A549 (cell line): Measurements from ENCODE around the gene RAB30. TPM values are rescaled to one million over a fixed set of nuclear protein-coding genes. Genes with fewer than 3 reads are reported as not detected.
A peak's percentile ranks its signal among the peaks of the same experiment; 100 is the strongest.

Experiments
- ATAC-seq, 2 experiments: fragments of 200-7000 bp in 1 of 2; fragments of >200 bp in 1 of 2; cut with Nextera tagmentation in 1 of 2; cut with Tn5 transposase in 1 of 2; 3 replicates each; pipeline versions ENCODE4 v1.8.0 to v1.9.1; 2018 to 2020; ENCODE audit warnings: mild to moderate bottlenecking in 1 of 2, moderate library complexity in 1 of 2
- CTCF ChIA-PET: fragments of 300-600 bp; sonication (Branson Sonifier 250); formaldehyde crosslinking; extraction: SDS; loops from one replicate; lab custom pipeline; 2021; ENCODE audit warnings: antibody characterized with exemption, inconsistent platforms; lab: Yijun Ruan, JAX
- POLR2A ChIA-PET: fragments of 350-600 bp; formaldehyde crosslinking; extraction: SDS; loops from one replicate; lab custom pipeline; 2021; ENCODE audit warnings: antibody characterized with exemption, inconsistent platforms; lab: Yijun Ruan, JAX
- DNase-seq, 2 experiments: peaks; one replicate each; pipeline versions ENCODE4 v3.0.0 to v3.0.0-alpha.2; 2011 to 2016; ENCODE audit warnings: low read depth in 1 of 2, low spot score in 1 of 2
- FAIRE-seq: peaks from 2 replicates; lab custom pipeline; 2011; peaks lifted over from hg19 to GRCh38; lab: Jason Lieb, UNC
- H3K27ac ChIP-seq, 2 experiments: fragments of >200 bp; sonication (Bioruptor Twin); formaldehyde crosslinking; 3 replicates each; pipeline ENCODE4 v1.5.1; 2016 to 2017
- H3K4me1 ChIP-seq: fragments of >200 bp; sonication (Bioruptor Twin); formaldehyde crosslinking; 3 replicates; pipeline ENCODE4 v1.6.1; 2016
- H3K4me2 ChIP-seq: fragments of >200 bp; sonication (Bioruptor Twin); formaldehyde crosslinking; 3 replicates; pipeline ENCODE4 v1.6.1; 2016
- H3K4me3 ChIP-seq: fragments of >200 bp; sonication (Bioruptor Twin); formaldehyde crosslinking; 3 replicates; pipeline ENCODE4 v1.5.1; 2016
- H3K9me3 ChIP-seq: fragments of >200 bp; sonication (Bioruptor Twin); formaldehyde crosslinking; 3 replicates; pipeline ENCODE4 v1.6.1; 2016
- CBX8 ChIP-seq: fragments of 200-600 bp; sonication (generic); IDR thresholded peaks from 2 replicates; pipeline ENCODE4 v1.6.1; 2016
- CHD2 ChIP-seq: fragments of 150-350 bp; IDR thresholded peaks from 2 replicates; pipeline ENCODE4 v1.6.1; 2014; ENCODE audit warnings: low read length; ENCODE audit not compliant: partially characterized antibody
- CHD4 ChIP-seq: fragments of 200-600 bp; sonication (generic); IDR thresholded peaks from 2 replicates; pipeline ENCODE4 v1.6.1; 2016; ENCODE audit warnings: antibody characterized with exemption, mild to moderate bottlenecking, borderline replicate concordance
- EHMT2 ChIP-seq: fragments of 200-600 bp; sonication (generic); IDR thresholded peaks from 2 replicates; pipeline ENCODE4 v1.6.1; 2016; ENCODE audit warnings: antibody characterized with exemption, low read depth, mild to moderate bottlenecking, moderate library complexity
- FOSB ChIP-seq: fragments of 250-450 bp; sonication (Bioruptor Pico); IDR thresholded peaks from 2 replicates; pipeline ENCODE4 v1.5.0; 2020; ENCODE audit warnings: mild to moderate bottlenecking, moderate library complexity
- FOSL2 ChIP-seq, 2 experiments: fragments of 450-650 bp in 1 of 2; fragments of >200 bp in 1 of 2; sonication (Bioruptor Twin) in 1 of 2; formaldehyde crosslinking; IDR thresholded peaks; 2 replicates each; pipeline versions ENCODE4 v1.5.0 to v1.6.1; 2016 to 2020; ENCODE audit warnings: mild to moderate bottlenecking in 1 of 2, moderate library complexity in 1 of 2
- FOXS1 ChIP-seq: fragments of 250-450 bp; sonication (Bioruptor Pico); IDR thresholded peaks from 2 replicates; pipeline ENCODE4 v1.5.0; 2020; ENCODE audit warnings: mild to moderate bottlenecking, moderate library complexity
- GATA3 ChIP-seq: IDR thresholded peaks from 2 replicates; pipeline ENCODE4 v1.6.1; 2012; ENCODE audit warnings: borderline replicate concordance
- HOXB13 ChIP-seq: fragments of 250-450 bp; sonication (Bioruptor Pico); IDR thresholded peaks from 2 replicates; pipeline ENCODE4 v1.5.0; 2020; ENCODE audit warnings: low read depth, mild to moderate bottlenecking, moderate library complexity
- JUN ChIP-seq, 2 experiments: fragments of >200 bp; sonication (Bioruptor Twin); formaldehyde crosslinking; IDR thresholded peaks; 2 replicates in 1 of 2; 3 replicates in 1 of 2; pipeline ENCODE4 v1.6.1; 2016 to 2017
- KDM1A ChIP-seq: fragments of 200-600 bp; sonication (generic); IDR thresholded peaks from 2 replicates; pipeline ENCODE4 v1.6.1; 2016; ENCODE audit warnings: low read depth, mild to moderate bottlenecking
- KDM5A ChIP-seq: fragments of 200-600 bp; sonication (generic); IDR thresholded peaks from 2 replicates; pipeline ENCODE4 v1.6.1; 2016; ENCODE audit warnings: antibody characterized with exemption, mild to moderate bottlenecking
- MAFK ChIP-seq: fragments of 450-650 bp; IDR thresholded peaks from 2 replicates; pipeline ENCODE4 v1.6.1; 2014; ENCODE audit not compliant: partially characterized antibody
- MAZ ChIP-seq: fragments of 150-350 bp; IDR thresholded peaks from 2 replicates; pipeline ENCODE4 v1.6.1; 2014; ENCODE audit warnings: antibody characterized with exemption, low read depth, low read length, borderline replicate concordance
- NFE2L2 ChIP-seq: fragments of 150-350 bp; conservative IDR thresholded peaks from 2 replicates; pipeline ENCODE4 v1.6.1; 2014; ENCODE audit warnings: low read length
- NR3C1 ChIP-seq: fragments of >200 bp; sonication (Bioruptor Twin); formaldehyde crosslinking; IDR thresholded peaks from 3 replicates; pipeline ENCODE4 v1.6.1; 2017
- PHF8 ChIP-seq: fragments of 200-600 bp; sonication (generic); IDR thresholded peaks from 2 replicates; pipeline ENCODE4 v1.6.1; 2016; ENCODE audit warnings: low read depth, mild to moderate bottlenecking, antibody characterized with exemption, moderate library complexity, borderline replicate concordance
- RAD21 ChIP-seq, 2 experiments: fragments of >200 bp in 1 of 2; sonication (Bioruptor Twin) in 1 of 2; formaldehyde crosslinking in 1 of 2; IDR thresholded peaks in 1 of 2; conservative IDR thresholded peaks in 1 of 2; 2 replicates in 1 of 2; 3 replicates in 1 of 2; pipeline ENCODE4 v1.6.1; 2012 to 2018; ENCODE audit warnings: inconsistent platforms in 1 of 2
- RFX5 ChIP-seq: fragments of 450-650 bp; IDR thresholded peaks from 2 replicates; pipeline ENCODE4 v1.7.1; 2014; ENCODE audit warnings: antibody characterized with exemption, mild to moderate bottlenecking, moderate library complexity
- RNF2 ChIP-seq: fragments of 200-600 bp; sonication (generic); IDR thresholded peaks from 2 replicates; pipeline ENCODE4 v1.6.1; 2016; ENCODE audit warnings: low read depth, mild to moderate bottlenecking, antibody characterized with exemption, moderate library complexity, borderline replicate concordance
- SREBF2 ChIP-seq: fragments of 450-650 bp; IDR thresholded peaks from 2 replicates; pipeline ENCODE4 v1.6.1; 2014; ENCODE audit warnings: mild to moderate bottlenecking, moderate library complexity
- TP53 ChIP-seq: fragments of 250-450 bp; sonication (Bioruptor Pico); IDR thresholded peaks from 2 replicates; pipeline ENCODE4 v1.5.0; 2021; ENCODE audit warnings: mild to moderate bottlenecking, moderate library complexity
- USF2 ChIP-seq: fragments of 450-650 bp; IDR thresholded peaks from 2 replicates; pipeline ENCODE4 v1.6.1; 2014; ENCODE audit warnings: antibody characterized with exemption
- ZNF302 ChIP-seq: fragments of 250-450 bp; sonication (Bioruptor Pico); IDR thresholded peaks from 2 replicates; pipeline ENCODE4 v1.9.0; 2021; ENCODE audit warnings: inconsistent platforms, mild to moderate bottlenecking, moderate library complexity
- whole genome bisulfite sequencing: methylation state at CpG from one replicate; pipeline ENCODE4 v1.1.6; 2017; ENCODE audit errors: missing lambda C conversion rate; 5-methylcytosine and 5-hydroxymethylcytosine counted together
- polyA plus RNA-seq, 4 experiments: library from polyadenylated mRNA; depleted of rRNA in 3 of 4; stranded (reverse); fragments of >200 nt; fragmentation: RNase III in 1 of 4; extraction: RNeasy Plus Mini Kit Qiagen cat#74134 plus additional on column Dnase treatment in 1 of 4; gene quantifications; 2 replicates in 3 of 4; 3 replicates in 1 of 4; pipeline ENCODE4 v1.2.3, GENCODE V29; 2011 to 2017
- TF ChIP-seq, protein P1 (sequence below): fragments of >200 bp; sonication (Bioruptor Twin); formaldehyde crosslinking; IDR thresholded peaks from 3 replicates; pipeline ENCODE4 v1.5.1; 2016

The RAB30 gene
- polyA plus RNA-seq, 2 of the 4 experiments (the other 2 are of a cell fraction), result 4.2 to 6.2 TPM

DNA sequence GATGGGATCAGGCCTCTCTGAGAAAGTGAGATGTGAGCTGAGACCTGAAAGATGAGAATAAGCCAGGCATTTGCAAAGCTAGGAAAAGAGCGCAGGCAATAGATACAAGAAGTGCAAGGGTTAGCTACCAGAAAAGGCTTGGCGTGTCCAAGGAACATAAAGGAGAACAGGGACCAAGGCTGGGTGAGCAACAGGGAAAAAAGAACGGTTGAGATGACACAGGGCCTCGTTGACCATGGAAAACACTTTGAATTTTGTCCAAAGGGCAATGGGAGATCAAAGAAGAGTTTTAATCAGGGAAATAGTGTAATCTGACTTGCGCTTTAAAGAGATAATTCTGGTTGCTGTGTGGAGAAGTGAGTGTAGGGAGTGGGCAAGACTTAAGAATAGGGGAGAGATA is 35.0 kb downstream of the RAB30 start:
- no peak overlapping the region for H3K4me2 ChIP-seq
- H3K4me3 ChIP-seq, result no peak overlapping the region
- no peak for FAIRE-seq
- no peak overlapping the region for H3K27ac ChIP-seq
- WGBS, result 94% methylated on average over 5 of the region's 5 CpGs
- CTCF ChIA-PET, result interaction anchor here (0.6 kb wide), 1 partner anchor 169 kb away, joined by 3 read pairs; no protein-coding TSS in a partner anchor
- no peak for ATAC-seq
- no peaks in the 10 kb centered on the region for H3K9me3 ChIP-seq
- no peak for DNase-seq
- peaks cover 20% of the 10 kb centered on the region for H3K4me1 ChIP-seq
- TF ChIP-seq FOXS1 (CRISPR knock-in tag), result no peak
- TF ChIP-seq ZNF302 (CRISPR knock-in tag), result no peak
- no peak for TF ChIP-seq USF2
- no peak for TF ChIP-seq KDM1A
- TF ChIP-seq TP53 (CRISPR knock-in tag), result no peak
- TF ChIP-seq MAFK, result no peak
- TF ChIP-seq PHF8, result no peak
- no peak for TF ChIP-seq MAZ
- TF ChIP-seq NR3C1, result no peak
- TF ChIP-seq, all 56 proteins: peak for 0
- POLR2A ChIA-PET, result no interaction called here

GRCh38 chr11:83035070-83035854 is 36.4 kb downstream of the RAB30 start:
- ATAC-seq (peak in 1 of 2 experiments; percentile 20; a peak in 1 of 6 replicates), DNase-seq (no peak), FAIRE-seq (no peak)
- Histone ChIP-seq H3K4me1 (peaks cover 20% of the 10 kb centered on the region), H3K4me2 (peak overlapping the region; percentile 54; the same call in 2 of the 3 replicates), H3K27ac (peak overlapping the region in 1 of 2 experiments; percentile 4; a peak in 1 of 6 replicates), H3K9me3 (no peaks in the 10 kb centered on the region), H3K4me3 (no peak overlapping the region)
- 80% methylated on average over 6 of the region's 6 CpGs for WGBS
- POLR2A ChIA-PET, result interaction anchor here (0.7 kb wide), 1 partner anchor 546 kb away, joined by 3 read pairs; no protein-coding TSS in a partner anchor
- no peak for TF ChIP-seq MAZ
- no peak for TF ChIP-seq FOSB (CRISPR knock-in tag)
- TF ChIP-seq NFE2L2, result no peak
- TF ChIP-seq EHMT2, result no peak
- no peak for TF ChIP-seq KDM5A
- TF ChIP-seq FOSL2 (IDR thresholded peaks at IDR 0.05), result no peak
- TF ChIP-seq FOSL2 (CRISPR knock-in tag; IDR thresholded peaks at IDR 0.05), result no peak
- TF ChIP-seq, protein P1, sequence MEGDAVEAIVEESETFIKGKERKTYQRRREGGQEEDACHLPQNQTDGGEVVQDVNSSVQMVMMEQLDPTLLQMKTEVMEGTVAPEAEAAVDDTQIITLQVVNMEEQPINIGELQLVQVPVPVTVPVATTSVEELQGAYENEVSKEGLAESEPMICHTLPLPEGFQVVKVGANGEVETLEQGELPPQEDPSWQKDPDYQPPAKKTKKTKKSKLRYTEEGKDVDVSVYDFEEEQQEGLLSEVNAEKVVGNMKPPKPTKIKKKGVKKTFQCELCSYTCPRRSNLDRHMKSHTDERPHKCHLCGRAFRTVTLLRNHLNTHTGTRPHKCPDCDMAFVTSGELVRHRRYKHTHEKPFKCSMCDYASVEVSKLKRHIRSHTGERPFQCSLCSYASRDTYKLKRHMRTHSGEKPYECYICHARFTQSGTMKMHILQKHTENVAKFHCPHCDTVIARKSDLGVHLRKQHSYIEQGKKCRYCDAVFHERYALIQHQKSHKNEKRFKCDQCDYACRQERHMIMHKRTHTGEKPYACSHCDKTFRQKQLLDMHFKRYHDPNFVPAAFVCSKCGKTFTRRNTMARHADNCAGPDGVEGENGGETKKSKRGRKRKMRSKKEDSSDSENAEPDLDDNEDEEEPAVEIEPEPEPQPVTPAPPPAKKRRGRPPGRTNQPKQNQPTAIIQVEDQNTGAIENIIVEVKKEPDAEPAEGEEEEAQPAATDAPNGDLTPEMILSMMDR, result no peak
- TF ChIP-seq RAD21 (conservative IDR thresholded peaks at IDR 0.05 in 1 of 2, IDR thresholded peaks at IDR 0.05 in 1 of 2), result no peak
- TF ChIP-seq ZNF302 (CRISPR knock-in tag), result no peak
- no peak for TF ChIP-seq CHD2
- no peak for TF ChIP-seq RNF2
- no peak for TF ChIP-seq JUN (IDR thresholded peaks at IDR 0.05)
- no peak for TF ChIP-seq HOXB13 (CRISPR knock-in tag)
- TF ChIP-seq CHD4, result no peak
- TF ChIP-seq CBX8, result no peak
- no peak for TF ChIP-seq SREBF2
- TF ChIP-seq GATA3, result no peak
- no peak for TF ChIP-seq RFX5
- CTCF ChIA-PET, result interaction anchor here (0.6 kb wide), 1 partner anchor 101 kb away, joined by 3 read pairs; no protein-coding TSS in a partner anchor
